ENCODE measurements around the gene ASIC5.

GRCh38 chr4:155820887-155821518, 45.1 kb downstream of the ASIC5 start:
- TF ChIP-seq, protein P1, sequence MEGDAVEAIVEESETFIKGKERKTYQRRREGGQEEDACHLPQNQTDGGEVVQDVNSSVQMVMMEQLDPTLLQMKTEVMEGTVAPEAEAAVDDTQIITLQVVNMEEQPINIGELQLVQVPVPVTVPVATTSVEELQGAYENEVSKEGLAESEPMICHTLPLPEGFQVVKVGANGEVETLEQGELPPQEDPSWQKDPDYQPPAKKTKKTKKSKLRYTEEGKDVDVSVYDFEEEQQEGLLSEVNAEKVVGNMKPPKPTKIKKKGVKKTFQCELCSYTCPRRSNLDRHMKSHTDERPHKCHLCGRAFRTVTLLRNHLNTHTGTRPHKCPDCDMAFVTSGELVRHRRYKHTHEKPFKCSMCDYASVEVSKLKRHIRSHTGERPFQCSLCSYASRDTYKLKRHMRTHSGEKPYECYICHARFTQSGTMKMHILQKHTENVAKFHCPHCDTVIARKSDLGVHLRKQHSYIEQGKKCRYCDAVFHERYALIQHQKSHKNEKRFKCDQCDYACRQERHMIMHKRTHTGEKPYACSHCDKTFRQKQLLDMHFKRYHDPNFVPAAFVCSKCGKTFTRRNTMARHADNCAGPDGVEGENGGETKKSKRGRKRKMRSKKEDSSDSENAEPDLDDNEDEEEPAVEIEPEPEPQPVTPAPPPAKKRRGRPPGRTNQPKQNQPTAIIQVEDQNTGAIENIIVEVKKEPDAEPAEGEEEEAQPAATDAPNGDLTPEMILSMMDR (conservative IDR thresholded peaks at IDR 0.05; ENCODE audit: low read length): no peak
- no peak for TF ChIP-seq EZH2phosphoT487 (IDR thresholded peaks at IDR 0.05; ENCODE audit: borderline replicate concordance, low read depth, low read length)

Measured in OCI-LY7 (cell line).